Measurements from ENCODE around the gene METTL3. TPM values are rescaled to one million over a fixed set of nuclear protein-coding genes. Genes with fewer than 3 reads are reported as not detected.

METTL3 gene
- total and polyA plus RNA-seq, 2 donors from 2014 or later: 31.4 to 44.3 TPM

GRCh38 chr14:21467616-21468015 lies 43.5 kb downstream of the METTL3 start:
- intact Hi-C loops (cut with DNase I): no loop called here

GRCh38 chr14:21455912-21456667 lies 55.0 kb downstream of the METTL3 start, which contains the start of gene CHD8:
TSS of gene CHD8 (minus strand) at chr14:21456123. CDS start at chr14:21431643, 24,480 bp downstream.
- peak; percentile 59 for TF ChIP-seq CTCF (IDR thresholded peaks at IDR 0.05; ENCODE audit: borderline replicate concordance, extremely low read depth, insufficient read depth)
- H3K4me3 ChIP-seq (ENCODE audit: low read length in 3 of 3): peak within 1 kb of the TSS; percentile 98 to 99 (median 98)
- H3K9ac ChIP-seq (ENCODE audit: low read length in 3 of 3): peak within 1 kb of the TSS; percentile 98 to 100 (median 100)
- DNase-seq (peak; percentile 100), FAIRE-seq (peak; percentile 97)
- H3K36me3 ChIP-seq (ENCODE audit: control insufficient read depth in 2 of 3, insufficient read depth in 3 of 3, low read length in 3 of 3): peaks cover 0 to 6% (median 3%) of the 10 kb centered on the region in 3 donors
- no peaks in the 10 kb centered on the region for H3K27me3 ChIP-seq (ENCODE audit: control insufficient read depth, insufficient read depth, low read length)
- H3K27ac ChIP-seq (ENCODE audit: low read depth in 2 of 2, low read length in 2 of 2): peak within 1 kb of the TSS; percentile 98 to 99
- no peaks in the 10 kb centered on the region for H3K9me3 ChIP-seq (ENCODE audit: control insufficient read depth in 2 of 3, insufficient read depth in 1 of 3, low read length in 3 of 3)
- H3K4me1 ChIP-seq (ENCODE audit: control insufficient read depth in 2 of 3, insufficient read depth in 2 of 3, low read depth in 1 of 3, low read length in 3 of 3): peaks cover 3 to 11% (median 6%) of the 10 kb centered on the region in 3 donors
- intact Hi-C loops (cut with DNase I): no loop called here

More at GRCh38 chr14:21467616-21468015, 43.5 kb downstream of the METTL3 start:
- H3K4me3 ChIP-seq (ENCODE audit: low read length in 3 of 3): no peak overlapping the region
- no peak for DNase-seq
- FAIRE-seq: no peak
- H3K27ac ChIP-seq (ENCODE audit: low read depth in 2 of 2, low read length in 2 of 2): no peak overlapping the region
- H3K9me3 ChIP-seq (ENCODE audit: control insufficient read depth in 2 of 3, insufficient read depth in 1 of 3, low read length in 3 of 3): no peaks in the 10 kb centered on the region
- no peak overlapping the region for H3K9ac ChIP-seq (ENCODE audit: low read length in 3 of 3)
- no peaks in the 10 kb centered on the region for H3K4me1 ChIP-seq (ENCODE audit: control insufficient read depth in 2 of 3, insufficient read depth in 2 of 3, low read depth in 1 of 3, low read length in 3 of 3)
- H3K27me3 ChIP-seq (ENCODE audit: control insufficient read depth, insufficient read depth, low read length): no peaks in the 10 kb centered on the region
- TF ChIP-seq CTCF (IDR thresholded peaks at IDR 0.05; ENCODE audit: borderline replicate concordance, extremely low read depth, insufficient read depth): no peak
- peaks cover 0 to 24% (median 6%) of the 10 kb centered on the region in 3 donors for H3K36me3 ChIP-seq (ENCODE audit: control insufficient read depth in 2 of 3, insufficient read depth in 3 of 3, low read length in 3 of 3)

- Histone ChIP-seq H3K9ac (ENCODE audit: low read length in 3 of 3) (peak overlapping the region; percentile 76 to 95 (median 79)), H3K36me3 (ENCODE audit: control insufficient read depth in 2 of 3, insufficient read depth in 3 of 3, low read length in 3 of 3) (peaks cover 0 to 3% (median 0%) of the 10 kb centered on the region in 3 donors), H3K4me3 (ENCODE audit: low read length in 3 of 3) (peak overlapping the region; percentile 83 to 99 (median 98)), H3K27ac (ENCODE audit: low read depth in 2 of 2, low read length in 2 of 2) (peak overlapping the region; percentile 64 to 86), H3K27me3 (ENCODE audit: control insufficient read depth, insufficient read depth, low read length) (no peaks in the 10 kb centered on the region), H3K9me3 (ENCODE audit: control insufficient read depth in 2 of 3, insufficient read depth in 1 of 3, low read length in 3 of 3) (no peaks in the 10 kb centered on the region), H3K4me1 (ENCODE audit: control insufficient read depth in 2 of 3, insufficient read depth in 2 of 3, low read depth in 1 of 3, low read length in 3 of 3) (peaks cover 3 to 11% (median 6%) of the 10 kb centered on the region in 3 donors)
- intact Hi-C loops (cut with DNase I): no loop called here
- no peak for TF ChIP-seq CTCF (IDR thresholded peaks at IDR 0.05; ENCODE audit: borderline replicate concordance, extremely low read depth, insufficient read depth)
- FAIRE-seq: no peak
- DNase-seq: no peak
Observed at GRCh38 chr14:21455592-21455911, 55.6 kb downstream of the METTL3 start.

All from kidney (tissue), 14 donors.